ENCODE measurements around the gene CSTF3.
"Not testable (repeated sequence)": the region's sequence is repeated elsewhere in the genome, so short reads cannot be mapped to it uniquely, and the experiment has no call there.

CSTF3 gene

DNA sequence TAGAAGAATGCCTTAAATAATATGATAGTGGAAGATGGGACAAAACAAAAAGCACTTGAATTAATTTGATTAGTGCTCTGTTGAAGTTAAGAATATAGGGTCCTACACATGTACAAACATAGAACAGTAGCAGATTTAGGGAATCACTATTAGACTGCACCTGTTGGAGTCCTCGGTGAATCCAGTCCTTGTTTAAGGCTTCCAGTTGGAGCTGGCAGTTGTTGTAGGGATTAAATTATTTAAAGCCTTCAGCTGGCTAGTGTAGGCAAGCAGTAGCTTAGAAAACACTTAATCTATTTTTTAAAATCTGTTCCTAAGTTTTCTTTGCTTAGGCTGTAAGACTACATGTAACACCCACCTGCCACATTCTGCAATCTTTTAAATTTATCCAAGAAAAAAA is 24.5 kb upstream of the CSTF3 start:
- no peak for FAIRE-seq
- TF ChIP-seq PAX5 (IDR thresholded peaks at IDR 0.05; ENCODE audit: insufficient read depth, low read length, severe bottlenecking): no peak
- no peak for DNase-seq (ENCODE audit: insufficient read length, low spot score)

DNA sequence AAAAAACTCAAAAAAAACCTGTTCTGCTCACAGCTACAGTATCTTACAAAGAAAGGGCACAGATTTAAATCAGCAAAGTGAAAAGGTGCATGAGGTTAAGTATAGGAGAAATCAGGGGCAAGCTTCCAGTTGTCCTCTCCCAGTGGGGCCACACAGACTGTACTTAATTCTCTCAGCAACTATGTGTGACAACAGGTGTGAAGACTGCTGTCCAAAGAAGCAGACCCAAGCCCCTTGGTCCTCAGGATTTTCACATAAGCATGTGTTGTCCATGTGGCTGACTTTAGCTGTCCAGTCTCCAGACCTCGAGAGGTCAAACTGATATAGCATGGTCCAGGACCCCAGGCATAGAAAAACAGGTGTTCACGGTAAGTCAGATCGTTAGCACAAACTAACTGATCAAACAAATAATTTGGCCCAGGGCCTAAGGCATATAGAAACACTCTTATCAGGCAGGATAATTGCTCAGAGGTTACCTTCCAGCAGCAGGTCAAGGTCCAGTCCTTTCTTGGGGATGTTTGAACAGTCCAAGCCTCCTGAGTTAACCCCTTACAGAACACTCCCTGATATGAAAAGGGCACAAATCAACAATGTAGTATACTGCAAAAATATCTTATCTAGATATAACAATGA is 21.1 kb upstream of the CSTF3 start:
- TF ChIP-seq POLR2A (IDR thresholded peaks at IDR 0.05; ENCODE audit: low read depth, low read length) (no peak), TAF1 (IDR thresholded peaks at IDR 0.05; ENCODE audit: low read depth, low read length) (no peak)
- DNase-seq (ENCODE audit: insufficient read length, low spot score) (no peak), FAIRE-seq (no peak)

DNA sequence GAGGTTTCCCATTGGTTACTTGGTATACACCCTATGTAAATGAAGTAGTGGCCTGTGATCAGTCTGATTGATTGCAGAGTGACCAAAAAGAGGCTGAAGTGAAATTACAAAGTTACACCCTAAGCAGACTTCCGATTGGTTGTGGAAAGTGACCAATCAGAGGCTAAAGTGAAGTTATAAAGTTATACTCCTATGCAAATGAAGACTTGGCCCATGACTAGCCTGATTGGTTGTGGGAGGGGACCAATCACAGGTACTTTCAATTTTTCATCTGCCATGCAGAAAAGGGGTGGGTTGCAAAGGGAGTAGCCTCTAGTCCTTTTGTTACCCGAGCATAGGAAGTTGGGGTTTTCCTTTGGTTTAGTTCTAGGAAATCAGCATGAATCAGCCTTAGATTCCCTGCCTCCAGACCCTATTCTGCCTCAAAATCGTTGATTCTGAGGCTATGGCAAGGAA is 18.1 kb upstream of the CSTF3 start:
- FAIRE-seq: no peak
- no peak for DNase-seq (ENCODE audit: insufficient read length, low spot score)

DNA sequence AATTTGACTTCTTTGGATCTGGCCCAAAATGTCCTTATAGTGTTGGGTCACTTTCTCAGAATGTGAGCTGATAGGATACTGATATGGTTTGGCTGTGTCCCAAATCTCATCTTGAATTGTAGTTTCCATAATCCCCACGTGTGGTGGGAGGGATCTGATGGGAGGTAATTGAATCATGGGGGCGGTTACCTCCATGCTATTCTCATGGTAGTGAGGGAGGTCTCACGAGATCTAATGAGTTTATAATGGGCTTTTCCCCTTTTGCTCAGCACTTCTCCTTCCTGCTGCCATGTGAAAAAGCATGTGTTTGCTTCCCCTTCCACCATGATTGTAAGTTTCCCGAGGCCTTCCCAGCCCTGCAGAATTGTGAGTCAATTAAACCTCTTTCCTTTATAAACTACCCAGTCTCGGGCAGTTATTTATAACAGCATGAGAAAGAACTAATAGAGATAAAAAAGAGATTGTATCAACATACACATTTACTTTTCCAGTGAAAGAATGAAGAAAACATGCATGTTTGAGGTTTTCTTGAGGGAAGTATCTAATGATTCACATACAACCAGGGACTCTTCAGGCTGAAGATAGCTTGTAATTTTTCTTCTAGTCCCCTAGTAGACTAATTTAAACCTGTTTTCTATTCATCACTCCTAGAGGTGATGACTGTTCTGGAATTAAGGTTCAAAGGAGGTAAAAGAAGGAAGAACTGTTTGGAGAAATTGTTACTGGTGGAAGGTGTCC is 17.3 kb upstream of the CSTF3 start:
- no peak for FAIRE-seq
- TF ChIP-seq POU2F2 (IDR thresholded peaks at IDR 0.05; ENCODE audit: low read depth, low read length) (no peak), POLR2A (IDR thresholded peaks at IDR 0.05; ENCODE audit: low read depth, low read length) (no peak), TAF1 (IDR thresholded peaks at IDR 0.05; ENCODE audit: low read depth, low read length) (no peak), SPI1 (IDR thresholded peaks at IDR 0.05; ENCODE audit: low read depth, low read length) (no peak), POLR2AphosphoS5 (IDR thresholded peaks at IDR 0.05; ENCODE audit: low read depth, low read length) (no peak)
- no peak for DNase-seq (ENCODE audit: insufficient read length, low spot score)

More for the DNA sequence above, 18.1 kb upstream of the CSTF3 start:
- TF ChIP-seq PAX5 (IDR thresholded peaks at IDR 0.05; ENCODE audit: insufficient read depth, low read length, severe bottlenecking) (no peak), POLR2A (IDR thresholded peaks at IDR 0.05; ENCODE audit: low read depth, low read length) (no peak), TAF1 (IDR thresholded peaks at IDR 0.05; ENCODE audit: low read depth, low read length) (no peak), POU2F2 (IDR thresholded peaks at IDR 0.05; ENCODE audit: low read depth, low read length) (no peak), POLR2AphosphoS5 (IDR thresholded peaks at IDR 0.05; ENCODE audit: low read depth, low read length) (no peak)

DNA sequence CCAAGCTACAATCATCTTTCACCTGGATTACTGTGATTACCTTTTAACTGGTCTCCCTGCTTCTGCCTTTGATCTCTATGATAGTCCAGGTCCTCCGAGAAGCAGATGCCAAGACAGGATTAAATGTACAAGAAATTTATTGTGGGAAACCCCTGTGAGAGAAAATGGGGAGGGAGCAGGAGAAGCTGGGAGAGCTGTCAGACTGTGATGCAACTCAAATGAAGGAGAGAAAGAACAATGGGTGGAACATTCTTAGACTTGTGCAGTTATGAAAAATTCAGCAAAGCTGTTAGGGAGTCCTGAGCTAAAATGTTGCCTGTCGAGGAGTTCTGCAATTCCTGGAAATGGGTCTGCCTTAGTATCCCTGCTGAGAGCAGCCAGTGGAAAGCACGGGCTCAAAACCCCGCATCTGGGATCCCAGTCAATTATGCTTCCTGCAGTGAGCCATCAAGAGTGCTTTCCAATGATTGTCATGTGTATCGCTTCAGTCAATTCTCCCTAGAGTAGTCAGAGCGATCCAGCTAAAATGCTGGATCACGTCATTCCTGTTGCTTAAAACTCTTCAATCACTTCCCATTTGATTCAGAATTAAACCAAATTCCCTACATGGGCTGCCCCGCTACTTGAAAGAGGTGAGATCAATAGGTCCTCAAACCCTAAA is 16.5 kb upstream of the CSTF3 start:
- TF ChIP-seq TAF1 (IDR thresholded peaks at IDR 0.05; ENCODE audit: low read depth, low read length) (no peak), PAX5 (IDR thresholded peaks at IDR 0.05; ENCODE audit: insufficient read depth, low read length, severe bottlenecking) (no peak), POLR2AphosphoS5 (IDR thresholded peaks at IDR 0.05; ENCODE audit: low read depth, low read length) (no peak), POLR2A (IDR thresholded peaks at IDR 0.05; ENCODE audit: low read depth, low read length) (no peak), SPI1 (IDR thresholded peaks at IDR 0.05; ENCODE audit: low read depth, low read length) (no peak), POU2F2 (IDR thresholded peaks at IDR 0.05; ENCODE audit: low read depth, low read length) (no peak)
- no peak for DNase-seq (ENCODE audit: insufficient read length, low spot score)
- no peak for FAIRE-seq

DNA sequence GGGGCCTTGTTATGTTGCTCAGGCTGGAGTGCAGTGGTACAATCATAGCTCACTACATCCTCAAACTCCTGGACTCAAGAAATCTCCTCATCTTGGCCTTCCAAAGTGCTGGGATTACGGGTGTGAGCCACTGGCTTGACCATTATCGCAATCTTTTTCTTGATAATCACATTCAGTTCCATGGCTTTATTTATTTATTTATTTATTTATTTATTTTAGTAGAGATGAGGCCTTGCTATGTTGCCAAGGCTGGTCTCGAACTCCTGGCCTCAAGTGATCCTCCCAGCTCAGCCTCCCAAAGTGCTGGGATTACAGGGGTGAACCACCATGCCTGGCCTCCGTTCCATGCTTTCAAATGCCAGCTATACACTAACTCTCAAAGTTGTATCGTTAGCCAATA is 15.5 kb upstream of the CSTF3 start:
- FAIRE-seq; DNase-seq (ENCODE audit: insufficient read length, low spot score): not testable (repeated sequence)

DNA sequence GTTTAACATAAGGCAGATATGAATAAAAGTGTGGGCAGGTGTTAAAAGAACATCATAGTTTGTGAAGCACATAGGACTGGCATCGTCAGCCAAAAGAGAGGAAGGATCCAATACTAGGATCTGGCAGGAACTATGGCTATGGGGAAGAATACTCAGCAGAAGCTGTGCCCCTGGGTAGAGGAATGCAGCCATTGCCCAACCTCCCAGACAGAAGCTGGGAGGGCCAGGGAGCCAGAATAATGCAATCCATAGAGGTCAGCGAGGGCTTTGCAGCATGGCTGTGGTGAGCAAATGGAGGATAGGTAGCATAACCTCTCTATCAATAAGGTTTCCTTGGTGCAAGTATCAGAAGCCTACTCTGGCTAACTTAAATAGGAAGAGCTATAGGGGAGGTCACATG is 11.7 kb upstream of the CSTF3 start:
- TF ChIP-seq TAF1 (IDR thresholded peaks at IDR 0.05; ENCODE audit: low read depth, low read length): no peak
- TF ChIP-seq POLR2AphosphoS5 (IDR thresholded peaks at IDR 0.05; ENCODE audit: low read depth, low read length): no peak
- no peak for TF ChIP-seq POLR2A (IDR thresholded peaks at IDR 0.05; ENCODE audit: low read depth, low read length)
- TF ChIP-seq PAX5 (IDR thresholded peaks at IDR 0.05; ENCODE audit: insufficient read depth, low read length, severe bottlenecking): no peak
- TF ChIP-seq SPI1 (IDR thresholded peaks at IDR 0.05; ENCODE audit: low read depth, low read length): no peak
- no peak for TF ChIP-seq POU2F2 (IDR thresholded peaks at IDR 0.05; ENCODE audit: low read depth, low read length)
- FAIRE-seq (no peak), DNase-seq (ENCODE audit: insufficient read length, low spot score) (no peak)

DNA sequence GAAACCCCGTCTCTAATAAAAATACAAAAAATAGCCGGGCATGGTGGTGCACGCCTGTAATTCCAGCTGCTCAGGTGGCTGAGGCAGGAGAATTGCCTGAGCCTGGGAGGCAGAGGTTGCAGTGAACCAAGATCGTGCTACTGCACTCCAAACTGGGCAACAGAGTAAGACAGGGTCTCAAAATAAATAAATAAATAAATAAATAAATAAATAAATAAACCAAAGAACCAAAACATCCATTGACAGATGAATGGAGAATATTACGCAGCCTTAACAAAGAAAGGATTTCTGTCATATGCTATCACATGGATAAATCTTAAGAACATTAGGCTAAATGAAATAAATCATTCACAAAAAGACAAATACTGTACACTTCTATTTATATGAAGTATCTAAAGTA is 11.1 kb upstream of the CSTF3 start:
- no peak for FAIRE-seq
- TF ChIP-seq POLR2AphosphoS5 (IDR thresholded peaks at IDR 0.05; ENCODE audit: low read depth, low read length): no peak
- TF ChIP-seq POU2F2 (IDR thresholded peaks at IDR 0.05; ENCODE audit: low read depth, low read length): no peak
- DNase-seq (ENCODE audit: insufficient read length, low spot score): no peak

DNA sequence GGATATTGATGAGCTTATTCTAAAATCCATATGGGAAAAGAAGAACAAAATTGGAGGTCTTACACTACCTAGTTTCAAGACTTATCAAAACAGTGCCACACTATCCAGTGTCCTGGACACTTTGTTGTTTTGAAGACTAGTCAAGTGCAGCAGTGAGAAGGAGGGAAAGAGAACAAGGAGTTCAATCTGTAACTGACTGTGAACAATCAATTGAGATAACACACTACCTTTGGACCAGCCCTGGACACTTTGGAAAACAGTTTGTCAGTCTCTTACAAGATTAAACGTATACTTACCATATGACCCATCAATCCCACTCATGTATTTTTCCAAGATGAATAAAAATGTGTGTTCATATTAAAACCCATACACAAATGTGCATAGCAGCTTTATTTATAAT is 10.0 kb upstream of the CSTF3 start:
- FAIRE-seq (no peak), DNase-seq (ENCODE audit: insufficient read length, low spot score) (no peak)
- TF ChIP-seq POU2F2 (IDR thresholded peaks at IDR 0.05; ENCODE audit: low read depth, low read length) (no peak), POLR2A (IDR thresholded peaks at IDR 0.05; ENCODE audit: low read depth, low read length) (no peak), PAX5 (IDR thresholded peaks at IDR 0.05; ENCODE audit: insufficient read depth, low read length, severe bottlenecking) (no peak), POLR2AphosphoS5 (IDR thresholded peaks at IDR 0.05; ENCODE audit: low read depth, low read length) (no peak), TAF1 (IDR thresholded peaks at IDR 0.05; ENCODE audit: low read depth, low read length) (no peak), SPI1 (IDR thresholded peaks at IDR 0.05; ENCODE audit: low read depth, low read length) (no peak)

DNA sequence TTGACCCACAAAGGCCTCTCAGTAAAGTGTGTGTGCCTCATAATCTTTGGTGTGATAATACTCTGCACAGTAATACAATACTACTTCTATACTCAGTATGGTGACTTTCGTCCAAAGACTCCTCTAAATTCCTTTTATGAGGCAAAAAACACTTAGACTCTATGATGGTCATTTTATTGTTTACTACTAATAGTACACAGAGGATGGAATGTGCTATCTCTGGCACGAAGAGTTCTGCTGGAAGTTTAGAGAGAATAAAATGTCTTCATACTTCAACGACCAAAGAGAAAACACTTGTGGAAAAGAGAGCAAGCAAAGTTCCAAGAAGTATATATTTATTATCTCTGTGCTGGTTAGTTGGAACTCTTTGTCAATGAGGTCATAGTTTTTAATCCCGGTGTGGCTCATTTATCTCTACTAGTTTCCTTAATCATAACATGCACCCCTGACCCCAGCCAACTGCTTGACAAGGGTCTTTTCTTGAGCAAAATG is 7.5 kb upstream of the CSTF3 start:
- DNase-seq (ENCODE audit: insufficient read length, low spot score): no peak
- no peak for TF ChIP-seq POLR2A (IDR thresholded peaks at IDR 0.05; ENCODE audit: low read depth, low read length)
- no peak for TF ChIP-seq POLR2AphosphoS5 (IDR thresholded peaks at IDR 0.05; ENCODE audit: low read depth, low read length)
- no peak for TF ChIP-seq PAX5 (IDR thresholded peaks at IDR 0.05; ENCODE audit: insufficient read depth, low read length, severe bottlenecking)
- TF ChIP-seq TAF1 (IDR thresholded peaks at IDR 0.05; ENCODE audit: low read depth, low read length): no peak
- no peak for TF ChIP-seq SPI1 (IDR thresholded peaks at IDR 0.05; ENCODE audit: low read depth, low read length)
- TF ChIP-seq POU2F2 (IDR thresholded peaks at IDR 0.05; ENCODE audit: low read depth, low read length): no peak
- FAIRE-seq: no peak
